ENCODE data around the gene NACC2.

NACC2 gene

DNA sequence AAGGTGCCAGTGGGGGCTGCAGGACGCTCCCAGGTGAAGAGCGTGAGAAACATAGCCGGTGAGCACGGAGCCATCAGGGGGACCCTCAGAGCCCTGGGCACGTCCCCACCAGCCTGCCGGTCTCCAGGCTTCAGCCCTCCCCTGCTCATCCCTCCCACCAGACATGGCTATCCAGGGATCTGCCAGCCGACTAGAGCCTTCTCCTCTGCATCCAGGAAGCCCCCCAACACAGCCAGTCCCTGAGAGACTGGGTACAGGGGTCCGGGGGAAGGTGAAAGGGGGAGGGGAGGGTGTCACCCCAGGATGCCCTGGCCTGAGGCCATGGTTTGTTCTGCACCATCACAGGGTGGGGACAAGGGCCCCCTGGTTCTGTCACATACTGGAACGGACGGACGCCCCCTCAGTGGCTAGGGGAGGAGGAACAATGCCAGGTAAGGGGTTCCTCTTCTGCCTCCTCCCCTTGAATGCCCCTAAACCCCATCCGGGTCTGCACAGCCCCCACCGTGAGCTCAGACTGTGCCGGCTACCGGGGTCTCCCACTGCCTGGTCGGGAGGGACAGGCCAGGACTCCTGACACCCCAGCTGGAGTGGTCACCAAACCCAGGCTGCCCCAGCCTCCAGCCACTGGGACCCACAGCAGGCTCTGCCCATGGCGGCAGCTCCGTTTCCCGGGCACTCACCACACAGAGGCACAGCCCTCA lies 34.3 kb downstream of the NACC2 start:
- TF ChIP-seq, protein P1, sequence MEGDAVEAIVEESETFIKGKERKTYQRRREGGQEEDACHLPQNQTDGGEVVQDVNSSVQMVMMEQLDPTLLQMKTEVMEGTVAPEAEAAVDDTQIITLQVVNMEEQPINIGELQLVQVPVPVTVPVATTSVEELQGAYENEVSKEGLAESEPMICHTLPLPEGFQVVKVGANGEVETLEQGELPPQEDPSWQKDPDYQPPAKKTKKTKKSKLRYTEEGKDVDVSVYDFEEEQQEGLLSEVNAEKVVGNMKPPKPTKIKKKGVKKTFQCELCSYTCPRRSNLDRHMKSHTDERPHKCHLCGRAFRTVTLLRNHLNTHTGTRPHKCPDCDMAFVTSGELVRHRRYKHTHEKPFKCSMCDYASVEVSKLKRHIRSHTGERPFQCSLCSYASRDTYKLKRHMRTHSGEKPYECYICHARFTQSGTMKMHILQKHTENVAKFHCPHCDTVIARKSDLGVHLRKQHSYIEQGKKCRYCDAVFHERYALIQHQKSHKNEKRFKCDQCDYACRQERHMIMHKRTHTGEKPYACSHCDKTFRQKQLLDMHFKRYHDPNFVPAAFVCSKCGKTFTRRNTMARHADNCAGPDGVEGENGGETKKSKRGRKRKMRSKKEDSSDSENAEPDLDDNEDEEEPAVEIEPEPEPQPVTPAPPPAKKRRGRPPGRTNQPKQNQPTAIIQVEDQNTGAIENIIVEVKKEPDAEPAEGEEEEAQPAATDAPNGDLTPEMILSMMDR (IDR thresholded peaks at IDR 0.05; ENCODE audit: low read depth, low read length), result no peak

GRCh38 chr9:136059851-136060670 lies 35.0 kb downstream of the NACC2 start:
- DNase-seq (ENCODE audit: extremely low read depth, low read depth), result no peak

More for the DNA sequence above, 34.3 kb downstream of the NACC2 start:
- no peak for DNase-seq (ENCODE audit: extremely low read depth, low read depth)

DNA sequence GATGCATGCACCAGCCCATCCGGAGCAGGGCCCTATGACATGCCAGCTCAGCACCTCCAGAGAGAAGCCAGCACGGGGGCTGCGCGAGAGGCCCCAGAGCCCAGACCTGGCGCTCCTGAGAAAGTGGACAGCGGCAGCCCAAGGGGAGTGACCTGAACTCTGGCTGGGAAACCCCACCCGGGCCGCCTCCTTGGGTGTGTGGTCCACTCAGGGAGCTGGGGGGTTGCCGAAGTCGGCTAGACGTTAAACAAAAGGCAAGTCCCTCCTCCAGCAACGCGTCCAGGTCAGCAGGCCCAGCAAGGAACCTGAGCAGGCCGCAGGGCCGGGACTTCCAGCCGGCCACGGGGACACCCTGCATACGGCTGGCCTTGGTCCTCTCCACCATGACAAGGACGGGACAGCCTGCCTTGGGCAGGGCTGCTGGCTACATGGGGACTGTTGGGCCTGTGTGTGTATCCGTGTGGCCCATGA lies 35.7 kb downstream of the NACC2 start:
- DNase-seq (ENCODE audit: extremely low read depth, low read depth), result no peak
- TF ChIP-seq, protein P1 (IDR thresholded peaks at IDR 0.05; ENCODE audit: low read depth, low read length), result no peak

More at GRCh38 chr9:136059851-136060670, 35.0 kb downstream of the NACC2 start:
- TF ChIP-seq, protein P1 (IDR thresholded peaks at IDR 0.05; ENCODE audit: low read depth, low read length), result no peak

- DNase-seq (ENCODE audit: extremely low read depth, low read depth), result no peak
- TF ChIP-seq, protein P1 (IDR thresholded peaks at IDR 0.05; ENCODE audit: low read depth, low read length), result no peak
Observed at GRCh38 chr9:136058801-136059302, 36.2 kb downstream of the NACC2 start.

- TF ChIP-seq, protein P1 (IDR thresholded peaks at IDR 0.05; ENCODE audit: low read depth, low read length), result no peak
- no peak for DNase-seq (ENCODE audit: extremely low read depth, low read depth)
Observed at GRCh38 chr9:136058084-136058483, 37.0 kb downstream of the NACC2 start.

DNA sequence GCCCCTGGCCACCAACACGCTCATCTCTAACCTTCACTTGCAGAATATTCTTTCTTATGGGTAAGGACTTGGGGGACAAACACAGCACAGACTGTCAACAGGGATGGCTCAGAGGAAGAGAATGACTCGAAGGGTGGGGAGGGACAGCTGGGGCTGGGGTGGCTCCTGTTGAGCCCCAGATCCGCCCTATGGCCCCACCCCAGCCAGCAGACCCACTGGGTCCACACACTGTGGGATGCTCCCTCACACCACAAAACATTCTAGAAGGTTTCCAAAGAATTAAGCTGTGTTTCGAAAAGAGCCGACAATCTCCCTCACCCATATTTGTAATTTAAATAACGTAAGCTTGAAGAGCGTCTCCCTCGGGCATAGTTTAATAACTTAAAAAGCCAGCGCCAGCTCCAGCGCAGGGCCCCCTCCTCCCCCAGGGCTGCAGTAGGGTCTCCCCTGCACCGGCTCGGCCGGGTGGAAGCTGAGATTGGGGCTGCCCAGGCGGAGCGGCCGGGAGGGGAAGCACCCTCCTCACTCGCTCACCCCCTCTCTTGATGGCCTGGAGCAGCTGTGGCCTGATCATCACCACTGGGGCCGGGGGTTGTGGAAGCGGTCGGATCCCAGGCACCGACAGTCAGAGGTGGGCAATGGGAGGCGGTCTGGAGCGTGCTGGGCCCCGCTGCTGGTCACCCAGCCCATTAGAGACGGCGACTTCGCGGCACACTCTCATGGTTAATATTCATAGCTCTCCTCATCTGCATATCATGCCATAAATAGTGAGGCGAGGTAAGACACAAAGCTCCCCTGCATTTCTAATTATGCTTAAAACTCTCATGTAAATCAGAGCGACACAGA lies 37.6 kb downstream of the NACC2 start:
- TF ChIP-seq, protein P1 (IDR thresholded peaks at IDR 0.05; ENCODE audit: low read depth, low read length), result no peak
- DNase-seq (ENCODE audit: extremely low read depth, low read depth), result no peak
